ENCODE measurements around the gene CHMP1B. TPM values are rescaled to one million over a fixed set of nuclear protein-coding genes. Genes with fewer than 3 reads are reported as not detected.
"Not testable (repeated sequence)": the region's sequence is repeated elsewhere in the genome, so short reads cannot be mapped to it uniquely, and the experiment has no call there.

Gene CHMP1B
- total RNA-seq, 2 experiments from 2014 or later, result 21.2 to 22.0 TPM

DNA sequence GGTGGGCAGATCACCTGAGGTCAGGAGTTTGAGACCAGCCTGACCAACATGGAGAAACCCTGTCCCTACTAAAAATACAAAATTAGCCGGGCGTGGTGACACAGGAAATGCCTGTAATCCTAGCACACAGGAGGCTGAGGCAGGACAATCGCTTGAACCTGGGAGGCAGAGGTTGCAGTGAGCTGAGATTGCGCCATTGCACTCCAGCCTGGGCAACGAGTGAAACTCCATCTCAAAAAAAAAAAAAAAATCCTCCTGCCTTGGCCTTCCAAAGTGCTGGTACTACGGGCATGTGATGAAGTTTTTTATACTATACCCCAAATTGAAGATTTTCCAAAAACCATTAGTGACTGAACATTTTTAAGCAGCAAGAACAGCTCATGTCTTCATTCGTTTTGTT, 41.2 kb downstream of the CHMP1B start:
- POLR2A ChIA-PET, result not testable (repeated sequence)

GRCh38 chr18:11897781-11898180, 46.6 kb downstream of the CHMP1B start:
- DNase-seq, result no peak
- Mint-ChIP-seq H3K27me3 (no peaks in the 10 kb centered on the region), H3K4me1 (ENCODE audit: low read depth) (no peaks in the 10 kb centered on the region), H3K9me3 (no peaks in the 10 kb centered on the region), H3K36me3 (peaks cover 28% of the 10 kb centered on the region), H3K4me3 (no peak overlapping the region), H3K27ac (no peak overlapping the region)
- intact Hi-C loops (cut with micrococcal nuclease), result no loop called here
- POLR2A ChIA-PET, result no interaction called here
- CTCF ChIA-PET, result no interaction called here

More for the DNA sequence above, 41.2 kb downstream of the CHMP1B start:
- CTCF ChIA-PET; H3K27ac Mint-ChIP-seq; H3K9me3 Mint-ChIP-seq; DNase-seq; H3K4me1 Mint-ChIP-seq (ENCODE audit: low read depth); H3K27me3 Mint-ChIP-seq; H3K4me3 Mint-ChIP-seq; intact Hi-C loops (cut with micrococcal nuclease): not testable (repeated sequence)
- peaks cover 40% of the 10 kb centered on the region for H3K36me3 Mint-ChIP-seq

- no peak overlapping the region for H3K27ac Mint-ChIP-seq
- H3K4me3 Mint-ChIP-seq, result no peak overlapping the region
- ChIA-PET POLR2A (no interaction called here), CTCF (no interaction called here)
- peaks cover 25% of the 10 kb centered on the region for H3K36me3 Mint-ChIP-seq
- H3K4me1 Mint-ChIP-seq (ENCODE audit: low read depth), result peaks cover 3% of the 10 kb centered on the region
- H3K9me3 Mint-ChIP-seq, result no peaks in the 10 kb centered on the region
- intact Hi-C loops (cut with micrococcal nuclease), result no loop called here
- no peaks in the 10 kb centered on the region for H3K27me3 Mint-ChIP-seq
- no peak for DNase-seq
Measured at GRCh38 chr18:11899063-11899462, 47.9 kb downstream of the CHMP1B start.

DNA sequence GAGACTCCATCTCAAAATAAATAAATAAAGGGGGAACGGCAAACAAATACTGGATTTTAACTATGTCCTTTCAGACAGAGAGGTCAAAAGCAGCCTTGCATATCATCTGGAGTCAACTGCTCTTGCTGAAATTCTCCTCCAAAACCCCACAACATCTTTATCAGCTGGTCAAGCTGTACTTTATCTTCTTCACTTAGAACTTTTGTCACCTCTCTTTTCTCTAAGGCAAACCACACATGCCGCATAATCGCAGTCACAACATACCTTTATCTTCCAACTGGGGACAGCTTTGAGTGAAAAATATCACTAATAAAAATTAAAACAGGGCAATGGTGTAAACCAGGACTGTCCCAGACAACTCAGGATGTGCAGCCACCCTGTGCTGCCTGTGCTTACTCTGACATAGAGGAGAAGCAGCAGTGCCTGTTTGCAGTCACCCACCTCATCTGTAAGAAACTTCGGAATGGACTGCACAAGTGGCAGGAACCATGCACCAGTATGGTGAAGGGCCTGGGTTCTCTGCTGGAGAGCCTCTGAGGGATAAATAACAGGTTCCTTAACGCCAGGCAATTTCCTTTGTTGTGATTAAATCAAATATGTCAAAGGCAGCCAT, 50.7 kb downstream of the CHMP1B start:
- no peaks in the 10 kb centered on the region for H3K9me3 Mint-ChIP-seq
- no peak overlapping the region for H3K27ac Mint-ChIP-seq
- no peaks in the 10 kb centered on the region for H3K27me3 Mint-ChIP-seq
- peaks cover 16% of the 10 kb centered on the region for H3K36me3 Mint-ChIP-seq
- no peak for DNase-seq
- no peak overlapping the region for H3K4me3 Mint-ChIP-seq
- H3K4me1 Mint-ChIP-seq (ENCODE audit: low read depth), result peaks cover 11% of the 10 kb centered on the region
- ChIA-PET CTCF (no interaction called here), POLR2A (no interaction called here)
- intact Hi-C loops (cut with micrococcal nuclease), result no loop called here

- DNase-seq, result no peak
- Mint-ChIP-seq H3K27ac (no peak overlapping the region), H3K4me3 (no peak overlapping the region), H3K27me3 (no peaks in the 10 kb centered on the region), H3K36me3 (peaks cover 13% of the 10 kb centered on the region), H3K4me1 (ENCODE audit: low read depth) (peaks cover 16% of the 10 kb centered on the region), H3K9me3 (no peaks in the 10 kb centered on the region)
- ChIA-PET POLR2A (no interaction called here), CTCF (no interaction called here)
- intact Hi-C loops (cut with micrococcal nuclease), result no loop called here
Measured at GRCh38 chr18:11902522-11903292, 51.5 kb downstream of the CHMP1B start.

Other genes starting within 250 kb of the CHMP1B start
- not detected for gene SLC35G4, start 241.8 kb upstream of the CHMP1B start, total RNA-seq
- gene GNAL, start 162.1 kb upstream of the CHMP1B start, total RNA-seq, result under 1 TPM in 1 of 2 experiments, not detected in 1; 0.12 TPM
- gene MPPE1, start 56.9 kb downstream of the CHMP1B start, total RNA-seq, result 10 to 100 TPM; 34.0 to 35.4 TPM
- 10 to 100 TPM; 20.3 to 21.6 TPM for gene IMPA2, start 130.1 kb downstream of the CHMP1B start, total RNA-seq
- gene ANKRD62, start 242.4 kb downstream of the CHMP1B start, total RNA-seq, result not detected